Activated CD4-positive, alpha-beta T cell treated with anti-CD3 and anti-CD28 coated beads, Interleukin-2, amount 10 ng/mL, durations not matched to agents 7 days and 5 days (primary cell): Measurements from ENCODE around the gene ITFG1. TPM values are rescaled to one million over a fixed set of nuclear protein-coding genes. Genes with fewer than 3 reads are reported as not detected.
A peak's percentile ranks its signal among the peaks of the same experiment; 100 is the strongest.
"Not testable (repeated sequence)": the region's sequence is repeated elsewhere in the genome, so short reads cannot be mapped to it uniquely, and the experiment has no call there.

Experiments
- CTCF ChIA-PET: fragments of 350-600 bp; sonication (Branson Sonifier 250); formaldehyde crosslinking; loops from one replicate; lab custom pipeline; 2021; ENCODE audit warnings: antibody characterized with exemption; lab: Charles Lee
- POLR2A ChIA-PET: fragments of 350-600 bp; sonication (Branson Sonifier 250); formaldehyde crosslinking; loops from one replicate; lab custom pipeline; 2021; ENCODE audit warnings: antibody characterized with exemption; lab: Charles Lee
- DNase-seq: peaks from one replicate; pipeline ENCODE4 v3.0.0-alpha.2; 2020
- H3K27ac Mint-ChIP-seq: one replicate; pipeline ENCODE4 v1.8.0; 2021; ENCODE audit warnings: mild to moderate bottlenecking, moderate library complexity, mixed read lengths
- H3K27me3 Mint-ChIP-seq: one replicate; pipeline ENCODE4 v1.8.0; 2021; ENCODE audit warnings: mixed read lengths
- H3K36me3 Mint-ChIP-seq: one replicate; pipeline ENCODE4 v1.8.0; 2021; ENCODE audit warnings: low read depth, mixed read lengths
- H3K4me1 Mint-ChIP-seq: one replicate; pipeline ENCODE4 v1.8.0; 2021; ENCODE audit warnings: mixed read lengths
- H3K4me3 Mint-ChIP-seq: one replicate; pipeline ENCODE4 v1.8.0; 2021; ENCODE audit warnings: mild to moderate bottlenecking, moderate library complexity, mixed read lengths
- H3K9me3 Mint-ChIP-seq: one replicate; pipeline ENCODE4 v1.8.0; 2021; ENCODE audit warnings: mixed read lengths
- total RNA-seq, 2 experiments: library from RNA; stranded (reverse); gene quantifications; one replicate each; pipeline ENCODE4 v1.2.3, GENCODE V29; 2021

ITFG1 gene
- total RNA-seq, 2 experiments from 2014 or later, result 26.7 to 34.7 TPM

- H3K27ac Mint-ChIP-seq, POLR2A ChIA-PET, H3K4me3 Mint-ChIP-seq, H3K27me3 Mint-ChIP-seq, H3K9me3 Mint-ChIP-seq, DNase-seq: not testable (repeated sequence)
- CTCF ChIA-PET, result interaction anchor here (1.0 to 1.2 kb wide), 2 partner anchors 8 to 11 kb away, joined by 3 to 6 read pairs; no protein-coding TSS in a partner anchor
- peaks cover 16% of the 10 kb centered on the region for H3K4me1 Mint-ChIP-seq
- H3K36me3 Mint-ChIP-seq, result peaks cover 17% of the 10 kb centered on the region
Measured at GRCh38 chr16:47468070-47468689, 7.3 kb upstream of the ITFG1 start.

GRCh38 chr16:47467501-47467900, 6.6 kb upstream of the ITFG1 start:
- POLR2A ChIA-PET, result no interaction called here
- Mint-ChIP-seq H3K9me3 (no peaks in the 10 kb centered on the region), H3K4me1 (peaks cover 23% of the 10 kb centered on the region), H3K36me3 (peaks cover 17% of the 10 kb centered on the region), H3K4me3 (no peak overlapping the region), H3K27ac (no peak overlapping the region), H3K27me3 (no peaks in the 10 kb centered on the region)
- DNase-seq, result no peak
- CTCF ChIA-PET, result no interaction called here

GRCh38 chr16:47465919-47466630, 5.2 kb upstream of the ITFG1 start:
- DNase-seq, result no peak
- H3K4me3 Mint-ChIP-seq, result no peak overlapping the region

GRCh38 chr16:47463771-47464624, 3.1 kb upstream of the ITFG1 start:
- peaks cover 44% of the 10 kb centered on the region for H3K4me1 Mint-ChIP-seq
- no peaks in the 10 kb centered on the region for H3K9me3 Mint-ChIP-seq
- CTCF ChIA-PET, result no interaction called here
- POLR2A ChIA-PET, result no interaction called here
- no peaks in the 10 kb centered on the region for H3K27me3 Mint-ChIP-seq
- no peak overlapping the region for H3K4me3 Mint-ChIP-seq
- peaks cover 14% of the 10 kb centered on the region for H3K36me3 Mint-ChIP-seq
- DNase-seq, result no peak
- H3K27ac Mint-ChIP-seq, result no peak overlapping the region

More at GRCh38 chr16:47465919-47466630, 5.2 kb upstream of the ITFG1 start:
- ChIA-PET POLR2A (no interaction called here), CTCF (no interaction called here)
- Mint-ChIP-seq H3K27ac (no peak overlapping the region), H3K4me1 (peaks cover 30% of the 10 kb centered on the region), H3K27me3 (no peaks in the 10 kb centered on the region), H3K36me3 (peaks cover 15% of the 10 kb centered on the region), H3K9me3 (no peaks in the 10 kb centered on the region)

- Mint-ChIP-seq H3K9me3 (no peaks in the 10 kb centered on the region), H3K27me3 (no peaks in the 10 kb centered on the region), H3K4me3 (peak overlapping the region; percentile 86), H3K27ac (peak overlapping the region; percentile 96), H3K36me3 (peaks cover 20% of the 10 kb centered on the region), H3K4me1 (peaks cover 53% of the 10 kb centered on the region)
- POLR2A ChIA-PET, result interaction anchor here (0.8 to 1.4 kb wide), 2 partner anchors 49 to 113 kb away, joined by 3 read pairs; no protein-coding TSS in a partner anchor
- peak; percentile 32 for DNase-seq
- CTCF ChIA-PET, result interaction anchor here (1.1 to 1.7 kb wide), 4 partner anchors 11 to 424 kb away, joined by 3 to 6 read pairs (median 4); no protein-coding TSS in a partner anchor
Measured at GRCh38 chr16:47461598-47462266, 869 bp upstream of the ITFG1 start.

GRCh38 chr16:47460359-47460710, 528 bp downstream of the ITFG1 start:
- H3K27ac Mint-ChIP-seq, result peak overlapping the region; percentile 96
- H3K4me3 Mint-ChIP-seq, result peak overlapping the region; percentile 86
- ChIA-PET CTCF (interaction anchor here (0.8 to 1.7 kb wide), 4 partner anchors 8 to 423 kb away, joined by 3 to 6 read pairs (median 3); partner anchors contain the start of gene NETO2), POLR2A (no interaction called here)
- H3K9me3 Mint-ChIP-seq, result no peaks in the 10 kb centered on the region
- H3K36me3 Mint-ChIP-seq, result peaks cover 23% of the 10 kb centered on the region
- no peaks in the 10 kb centered on the region for H3K27me3 Mint-ChIP-seq
- H3K4me1 Mint-ChIP-seq, result peaks cover 51% of the 10 kb centered on the region
- DNase-seq, result no peak

- Mint-ChIP-seq H3K4me3 (peak overlapping the region; percentile 86), H3K4me1 (peaks cover 50% of the 10 kb centered on the region), H3K27me3 (no peaks in the 10 kb centered on the region), H3K9me3 (no peaks in the 10 kb centered on the region), H3K27ac (peak overlapping the region; percentile 96), H3K36me3 (peaks cover 26% of the 10 kb centered on the region)
- DNase-seq, result no peak
- ChIA-PET POLR2A (interaction anchor here (0.5 kb wide), 1 partner anchor 52 kb away, joined by 3 read pairs; no protein-coding TSS in a partner anchor), CTCF (interaction anchor here (0.8 to 1.3 kb wide), 2 partner anchors 9 to 316 kb away, joined by 3 read pairs; partner anchors contain the start of gene NETO2)
Measured at GRCh38 chr16:47459603-47460002, 1.3 kb downstream of the ITFG1 start.

GRCh38 chr16:47458331-47458730, 2.5 kb downstream of the ITFG1 start:
- Mint-ChIP-seq H3K4me1 (peaks cover 44% of the 10 kb centered on the region), H3K4me3 (no peak overlapping the region), H3K9me3 (no peaks in the 10 kb centered on the region), H3K27me3 (no peaks in the 10 kb centered on the region), H3K27ac (no peak overlapping the region), H3K36me3 (peaks cover 29% of the 10 kb centered on the region)
- DNase-seq, result no peak
- CTCF ChIA-PET, result no interaction called here
- POLR2A ChIA-PET, result no interaction called here

- peaks cover 52% of the 10 kb centered on the region for H3K36me3 Mint-ChIP-seq
- POLR2A ChIA-PET, result no interaction called here
- CTCF ChIA-PET, result no interaction called here
- no peaks in the 10 kb centered on the region for H3K27me3 Mint-ChIP-seq
- H3K27ac Mint-ChIP-seq, result no peak overlapping the region
- H3K4me3 Mint-ChIP-seq, result no peak overlapping the region
- H3K4me1 Mint-ChIP-seq, result peaks cover 4% of the 10 kb centered on the region
- no peaks in the 10 kb centered on the region for H3K9me3 Mint-ChIP-seq
- no peak for DNase-seq
Measured at GRCh38 chr16:47449788-47450187, 11.1 kb downstream of the ITFG1 start.

GRCh38 chr16:47448830-47449575, 11.9 kb downstream of the ITFG1 start:
- ChIA-PET CTCF (interaction anchor here (0.6 kb wide), 1 partner anchor 26 kb away, joined by 3 read pairs; no protein-coding TSS in a partner anchor), POLR2A (no interaction called here)
- Mint-ChIP-seq H3K4me3 (no peak overlapping the region), H3K36me3 (peaks cover 50% of the 10 kb centered on the region), H3K27me3 (no peaks in the 10 kb centered on the region), H3K9me3 (no peaks in the 10 kb centered on the region), H3K4me1 (peaks cover 4% of the 10 kb centered on the region), H3K27ac (no peak overlapping the region)
- DNase-seq, result no peak

GRCh38 chr16:47446431-47446830, 14.4 kb downstream of the ITFG1 start:
- H3K4me1 Mint-ChIP-seq, result peaks cover 4% of the 10 kb centered on the region
- H3K36me3 Mint-ChIP-seq, result peaks cover 53% of the 10 kb centered on the region
- POLR2A ChIA-PET, result no interaction called here
- no peak overlapping the region for H3K4me3 Mint-ChIP-seq
- no peaks in the 10 kb centered on the region for H3K27me3 Mint-ChIP-seq
- H3K27ac Mint-ChIP-seq, result no peak overlapping the region
- CTCF ChIA-PET, result no interaction called here
- no peak for DNase-seq
- peaks cover 11% of the 10 kb centered on the region for H3K9me3 Mint-ChIP-seq
